PC-9 (cell line): Measurements from ENCODE around the gene LCAT. TPM values are rescaled to one million over a fixed set of nuclear protein-coding genes. Genes with fewer than 3 reads are reported as not detected.

Experiments used
- BruUV-seq: library from RNA; stranded (reverse); fragments of 400-500 nt; replicated peaks from 2 replicates; lab custom pipeline; 2021; lab: Mats Ljungman, UMichigan
- CTCF ChIA-PET: fragments of 300-600 bp; sonication (Branson Sonifier 250); formaldehyde crosslinking; loops from one replicate; lab custom pipeline; 2022; ENCODE audit warnings: antibody characterized with exemption; lab: Charles Lee
- POLR2A ChIA-PET: fragments of 300-600 bp; sonication (Branson Sonifier 250); formaldehyde crosslinking; loops from one replicate; lab custom pipeline; 2022; ENCODE audit warnings: antibody characterized with exemption; ENCODE audit not compliant: unreplicated experiment; lab: Charles Lee
- DNase-seq, 2 experiments: peaks; one replicate each; pipeline versions ENCODE4 v3.0.0 to v3.0.0-alpha.2; 2015 to 2022; ENCODE audit warnings: mixed read lengths in 1 of 2
- H2AFZ ChIP-seq: fragments of 200-600 bp; sonication (generic); 2 replicates; pipeline ENCODE4 v1.8.1; 2017; ENCODE audit warnings: antibody characterized with exemption
- H3F3A ChIP-seq: fragments of 200-600 bp; sonication (generic); 2 replicates; pipeline ENCODE4 v1.8.1; 2017; ENCODE audit warnings: antibody characterized with exemption, mild to moderate bottlenecking, low read depth; ENCODE audit not compliant: insufficient read depth
- H3K27ac ChIP-seq: fragments of 200-600 bp; sonication (generic); 2 replicates; pipeline ENCODE4 v1.6.1; 2016; ENCODE audit warnings: mixed run types
- H3K27me3 ChIP-seq: fragments of 200-600 bp; sonication (generic); 2 replicates; pipeline ENCODE4 v1.6.1; 2016; ENCODE audit warnings: low read depth, mixed run types; ENCODE audit not compliant: insufficient read depth
- H3K36me3 ChIP-seq: fragments of 200-600 bp; sonication (generic); 2 replicates; pipeline ENCODE4 v1.6.1; 2016; ENCODE audit warnings: low read depth, mixed run types
- H3K4me1 ChIP-seq: fragments of 200-600 bp; sonication (generic); replicated peaks from 2 replicates; pipeline ENCODE4 v1.6.1; 2016; ENCODE audit warnings: mixed run types; ENCODE audit not compliant: insufficient read depth
- H3K4me2 ChIP-seq: fragments of 200-600 bp; sonication (generic); 2 replicates; pipeline ENCODE4 v1.6.1; 2017; ENCODE audit warnings: mixed run types
- H3K4me3 ChIP-seq: fragments of 200-600 bp; sonication (generic); 2 replicates; pipeline ENCODE4 v1.6.1; 2016; ENCODE audit warnings: mixed run types
- H3K79me2 ChIP-seq: fragments of 200-600 bp; sonication (generic); 2 replicates; pipeline ENCODE4 v1.6.1; 2017; ENCODE audit warnings: low read depth, mixed run types
- H3K9me2 ChIP-seq: fragments of 200-600 bp; sonication (generic); 2 replicates; pipeline ENCODE4 v1.8.1; 2017; ENCODE audit warnings: mild to moderate bottlenecking; ENCODE audit not compliant: insufficient read depth
- H3K9me3 ChIP-seq: fragments of 200-600 bp; sonication (generic); 2 replicates; pipeline ENCODE4 v1.8.1; 2016; ENCODE audit warnings: low read depth; ENCODE audit not compliant: insufficient read depth
- H4K20me1 ChIP-seq: fragments of 200-600 bp; sonication (generic); 2 replicates; pipeline ENCODE4 v1.8.1; 2017; ENCODE audit not compliant: insufficient read depth
- CTCF ChIP-seq: fragments of 200-600 bp; sonication (generic); conservative IDR thresholded peaks from 2 replicates; pipeline ENCODE4 v1.6.1; 2017; ENCODE audit warnings: mixed run types, antibody characterized with exemption, mild to moderate bottlenecking, moderate library complexity
- EZH2 ChIP-seq: fragments of 200-600 bp; sonication (generic); IDR thresholded peaks from 2 replicates; pipeline ENCODE4 v1.8.0; 2017; ENCODE audit warnings: antibody characterized with exemption, low read depth
- intact Hi-C: fragments of 100-400 bp; cut with micrococcal nuclease; formaldehyde crosslinking; loops from one replicate; pipeline ENCODE4 v1.10.0; 2022; ENCODE audit not compliant: unreplicated experiment
- total RNA-seq: library from RNA; stranded (reverse); gene quantifications from 2 replicates; pipeline ENCODE4 v1.2.3, GENCODE V29; 2021

LCAT gene
- total RNA-seq, 1 experiment from 2014 or later, result 11.9 TPM

- peak in 1 of 2 experiments; percentile 58 for DNase-seq
- Histone ChIP-seq H3K27ac (peak within 1 kb of the TSS; percentile 65), H3K4me1 (peaks cover 6% of the 10 kb centered on the region; the same call in 1 of the 2 replicates), H3K79me2 (peaks cover 18% of the 10 kb centered on the region), H3K27me3 (no peaks in the 10 kb centered on the region), H3F3A (peaks cover 19% of the 10 kb centered on the region; the same call in 1 of the 2 replicates), H3K4me2 (peak within 1 kb of the TSS; percentile 91), H3K36me3 (no peaks in the 10 kb centered on the region), H2AFZ (peak within 1 kb of the TSS; percentile 90), H3K9me3 (no peaks in the 10 kb centered on the region), H3K9me2 (no peaks in the 10 kb centered on the region), H3K4me3 (peak within 1 kb of the TSS; percentile 88), H4K20me1 (peaks cover under 1% of the 10 kb centered on the region; the same call in 1 of the 2 replicates)
- CTCF ChIA-PET, result interaction anchor here (0.6 to 1.4 kb wide), 2 partner anchors 30 to 415 kb away, joined by 3 read pairs; no protein-coding TSS in a partner anchor
- intact Hi-C loops, result loop anchor here (5.0 kb wide), 1 partner anchor 296 kb away; no protein-coding TSS in a partner anchor
- POLR2A ChIA-PET, result interaction anchor here (0.6 kb wide), 2 partner anchors 90 to 690 kb away, joined by 3 to 7 read pairs; no protein-coding TSS in a partner anchor
- BruUV-seq, result TSS peak; percentile 67
- no peak for TF ChIP-seq EZH2
Measured at GRCh38 chr16:67936124-67936879, 7.6 kb downstream of the LCAT start, which contains the start of gene PSMB10. Gene PSMB10, minus strand, starts transcription at chr16:67936850. Its CDS starts 101 bp downstream, at chr16:67936749.

GRCh38 chr16:67935402-67936123, 8.4 kb downstream of the LCAT start:
- no peaks in the 10 kb centered on the region for H3K9me2 ChIP-seq
- DNase-seq, result peak; percentile 93 to 94
- CTCF ChIA-PET, result interaction anchor here (0.6 to 1.4 kb wide), 3 partner anchors 30 to 414 kb away, joined by 3 read pairs; no protein-coding TSS in a partner anchor
- peaks cover 18% of the 10 kb centered on the region for H3K79me2 ChIP-seq
- peaks cover 6% of the 10 kb centered on the region; the same call in 1 of the 2 replicates for H3K4me1 ChIP-seq
- no peaks in the 10 kb centered on the region for H4K20me1 ChIP-seq
- peak overlapping the region; percentile 90 for H2AFZ ChIP-seq
- TF ChIP-seq CTCF (no peak), EZH2 (no peak)
- peaks cover 12% of the 10 kb centered on the region; the same call in 1 of the 2 replicates for H3F3A ChIP-seq
- BruUV-seq, result no TSS peak
- intact Hi-C loops, result loop anchor here (5.0 kb wide), 1 partner anchor 297 kb away; no protein-coding TSS in a partner anchor
- H3K36me3 ChIP-seq, result no peaks in the 10 kb centered on the region
- H3K27me3 ChIP-seq, result no peaks in the 10 kb centered on the region
- H3K4me2 ChIP-seq, result peak overlapping the region; percentile 91
- POLR2A ChIA-PET, result interaction anchor here (0.5 to 0.7 kb wide), 4 partner anchors 38 to 689 kb away, joined by 3 to 5 read pairs (median 3); no protein-coding TSS in a partner anchor
- H3K4me3 ChIP-seq, result peak overlapping the region; percentile 88
- peak overlapping the region; percentile 65 for H3K27ac ChIP-seq
- no peaks in the 10 kb centered on the region for H3K9me3 ChIP-seq

GRCh38 chr16:67935101-67935401, 8.9 kb downstream of the LCAT start:
- POLR2A ChIA-PET, result interaction anchor here (0.7 kb wide), 2 partner anchors 38 to 247 kb away, joined by 3 to 5 read pairs; no protein-coding TSS in a partner anchor
- peaks cover 18% of the 10 kb centered on the region for H3K79me2 ChIP-seq
- no peaks in the 10 kb centered on the region for H4K20me1 ChIP-seq
- H2AFZ ChIP-seq, result peak overlapping the region; percentile 42
- no peaks in the 10 kb centered on the region for H3K9me3 ChIP-seq
- peak overlapping the region; percentile 91 for H3K4me2 ChIP-seq
- no peak overlapping the region for H3K27ac ChIP-seq
- H3K4me1 ChIP-seq, result peaks cover 6% of the 10 kb centered on the region; the same call in 1 of the 2 replicates
- H3K9me2 ChIP-seq, result no peaks in the 10 kb centered on the region
- BruUV-seq, result no TSS peak
- H3F3A ChIP-seq, result peaks cover 12% of the 10 kb centered on the region; the same call in 1 of the 2 replicates
- peak overlapping the region; percentile 88; the same call in 1 of the 2 replicates for H3K4me3 ChIP-seq
- H3K36me3 ChIP-seq, result no peaks in the 10 kb centered on the region
- no peaks in the 10 kb centered on the region for H3K27me3 ChIP-seq
- TF ChIP-seq CTCF, result no peak
- TF ChIP-seq EZH2, result no peak
- CTCF ChIA-PET, result interaction anchor here (0.6 to 1.4 kb wide), 2 partner anchors 31 to 106 kb away, joined by 3 read pairs; no protein-coding TSS in a partner anchor
- intact Hi-C loops, result loop anchor here (5.0 kb wide), 1 partner anchor 297 kb away; no protein-coding TSS in a partner anchor
- no peak for DNase-seq
